ENCODE data around the gene CYP21A2. TPM values are rescaled to one million over a fixed set of nuclear protein-coding genes. Genes with fewer than 3 reads are reported as not detected.
"Not testable (repeated sequence)": the region's sequence is repeated elsewhere in the genome, so short reads cannot be mapped to it uniquely, and the experiment has no call there.

Gene CYP21A2
- total and polyA plus RNA-seq, 4 donors = 2.2 to 3.6 (median 2.3) TPM; not detected in 1

DNA sequence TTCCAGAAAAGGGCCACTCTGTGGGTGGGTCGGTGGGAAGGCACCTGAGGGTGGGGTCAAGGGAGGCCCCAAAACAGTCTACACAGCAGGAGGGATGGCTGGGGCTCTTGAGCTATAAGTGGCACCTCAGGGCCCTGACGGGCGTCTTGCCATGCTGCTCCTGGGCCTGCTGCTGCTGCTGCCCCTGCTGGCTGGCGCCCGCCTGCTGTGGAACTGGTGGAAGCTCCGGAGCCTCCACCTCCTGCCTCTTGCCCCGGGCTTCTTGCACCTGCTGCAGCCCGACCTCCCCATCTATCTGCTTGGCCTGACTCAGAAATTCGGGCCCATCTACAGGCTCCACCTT is 32.7 kb upstream of the CYP21A2 start:
- 62 to 78% methylated on average over 6 to 9 of the region's 9 CpGs for WGBS, 2 donors
- H3K4me3 ChIP-seq (ENCODE audit: low read length in 2 of 2); H3K4me1 ChIP-seq (ENCODE audit: control insufficient read depth in 1 of 2, insufficient read depth in 2 of 2, low read length in 2 of 2); H3K9me3 ChIP-seq (ENCODE audit: control insufficient read depth, low read length); H3K27ac ChIP-seq (ENCODE audit: low read depth in 1 of 2, low read length in 2 of 2); intact Hi-C loops (cut with DNase I); H3K36me3 ChIP-seq (ENCODE audit: control insufficient read depth in 1 of 2, insufficient read depth in 2 of 2, low read length in 1 of 2); H3K27me3 ChIP-seq (ENCODE audit: control insufficient read depth in 1 of 2, insufficient read depth in 2 of 2, low read length in 1 of 2); ATAC-seq (ENCODE audit: low FRiP score): not testable (repeated sequence)
- peak; percentile 37 to 49 for DNase-seq

DNA sequence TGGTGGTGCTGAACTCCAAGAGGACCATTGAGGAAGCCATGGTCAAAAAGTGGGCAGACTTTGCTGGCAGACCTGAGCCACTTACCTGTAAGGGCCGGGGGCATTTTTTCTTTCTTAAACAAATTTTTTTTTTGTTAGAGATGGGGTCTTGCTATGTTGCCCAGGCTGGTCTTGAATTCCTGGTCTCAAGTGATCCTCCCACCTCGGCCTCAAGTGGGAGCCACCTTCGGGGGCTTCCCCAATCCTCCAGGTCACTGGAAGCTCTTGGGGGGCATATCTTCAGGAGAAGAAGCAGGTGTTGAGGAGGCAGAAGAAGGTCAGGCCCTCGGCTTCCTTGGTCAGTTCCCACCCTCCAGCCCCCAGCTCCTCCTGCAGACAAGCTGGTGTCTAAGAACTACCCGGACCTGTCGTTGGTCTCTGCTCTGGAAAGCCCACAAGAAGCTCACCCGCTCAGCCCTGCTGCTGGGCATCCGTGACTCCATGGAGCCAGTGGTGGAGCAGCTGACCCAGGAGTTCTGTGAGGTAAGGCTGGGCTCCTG is 32.2 kb upstream of the CYP21A2 start:
- H3K9me3 ChIP-seq (ENCODE audit: control insufficient read depth, low read length); H3K27me3 ChIP-seq (ENCODE audit: control insufficient read depth in 1 of 2, insufficient read depth in 2 of 2, low read length in 1 of 2); H3K4me3 ChIP-seq (ENCODE audit: low read length in 2 of 2); ATAC-seq (ENCODE audit: low FRiP score); H3K27ac ChIP-seq (ENCODE audit: low read depth in 1 of 2, low read length in 2 of 2); H3K4me1 ChIP-seq (ENCODE audit: control insufficient read depth in 1 of 2, insufficient read depth in 2 of 2, low read length in 2 of 2); intact Hi-C loops (cut with DNase I); H3K36me3 ChIP-seq (ENCODE audit: control insufficient read depth in 1 of 2, insufficient read depth in 2 of 2, low read length in 1 of 2): not testable (repeated sequence)
- WGBS, 2 donors = 67 to 68% methylated on average over 8 of the region's 8 CpGs
- DNase-seq = peak; percentile 22 to 55

GRCh38 chr6:32007086-32007485 is 31.1 kb upstream of the CYP21A2 start:
- ATAC-seq (ENCODE audit: low FRiP score); H3K36me3 ChIP-seq (ENCODE audit: control insufficient read depth in 1 of 2, insufficient read depth in 2 of 2, low read length in 1 of 2); H3K27ac ChIP-seq (ENCODE audit: low read depth in 1 of 2, low read length in 2 of 2); H3K27me3 ChIP-seq (ENCODE audit: control insufficient read depth in 1 of 2, insufficient read depth in 2 of 2, low read length in 1 of 2); intact Hi-C loops (cut with DNase I); H3K4me1 ChIP-seq (ENCODE audit: control insufficient read depth in 1 of 2, insufficient read depth in 2 of 2, low read length in 2 of 2); H3K4me3 ChIP-seq (ENCODE audit: low read length in 2 of 2); H3K9me3 ChIP-seq (ENCODE audit: control insufficient read depth, low read length): not testable (repeated sequence)
- 65 to 77% methylated on average over 12 of the region's 12 CpGs for WGBS, 2 donors
- peak; percentile 26 to 50 for DNase-seq

- DNase-seq; H3K9me3 ChIP-seq (ENCODE audit: control insufficient read depth, low read length); H3K27me3 ChIP-seq (ENCODE audit: control insufficient read depth in 1 of 2, insufficient read depth in 2 of 2, low read length in 1 of 2); ATAC-seq (ENCODE audit: low FRiP score); H3K4me1 ChIP-seq (ENCODE audit: control insufficient read depth in 1 of 2, insufficient read depth in 2 of 2, low read length in 2 of 2); H3K36me3 ChIP-seq (ENCODE audit: control insufficient read depth in 1 of 2, insufficient read depth in 2 of 2, low read length in 1 of 2); H3K4me3 ChIP-seq (ENCODE audit: low read length in 2 of 2); H3K27ac ChIP-seq (ENCODE audit: low read depth in 1 of 2, low read length in 2 of 2); intact Hi-C loops (cut with DNase I): not testable (repeated sequence)
- no CpG with 5 or more reads among the region's 24 CpGs for WGBS, 2 donors
Measured at GRCh38 chr6:32008037-32008436, 30.2 kb upstream of the CYP21A2 start.

GRCh38 chr6:32008616-32009015 is 29.6 kb upstream of the CYP21A2 start:
- H3K27ac ChIP-seq (ENCODE audit: low read depth in 1 of 2, low read length in 2 of 2); ATAC-seq (ENCODE audit: low FRiP score); H3K36me3 ChIP-seq (ENCODE audit: control insufficient read depth in 1 of 2, insufficient read depth in 2 of 2, low read length in 1 of 2); H3K27me3 ChIP-seq (ENCODE audit: control insufficient read depth in 1 of 2, insufficient read depth in 2 of 2, low read length in 1 of 2); intact Hi-C loops (cut with DNase I); H3K4me3 ChIP-seq (ENCODE audit: low read length in 2 of 2); H3K9me3 ChIP-seq (ENCODE audit: control insufficient read depth, low read length); H3K4me1 ChIP-seq (ENCODE audit: control insufficient read depth in 1 of 2, insufficient read depth in 2 of 2, low read length in 2 of 2): not testable (repeated sequence)
- WGBS, 2 donors = 25 to 54% methylated on average over 5 to 7 of the region's 12 CpGs
- peak; percentile 29 to 40 for DNase-seq

GRCh38 chr6:32009537-32009936 is 28.7 kb upstream of the CYP21A2 start:
- intact Hi-C loops (cut with DNase I); ATAC-seq (ENCODE audit: low FRiP score); H3K9me3 ChIP-seq (ENCODE audit: control insufficient read depth, low read length); H3K4me1 ChIP-seq (ENCODE audit: control insufficient read depth in 1 of 2, insufficient read depth in 2 of 2, low read length in 2 of 2); H3K27ac ChIP-seq (ENCODE audit: low read depth in 1 of 2, low read length in 2 of 2); H3K36me3 ChIP-seq (ENCODE audit: control insufficient read depth in 1 of 2, insufficient read depth in 2 of 2, low read length in 1 of 2); H3K27me3 ChIP-seq (ENCODE audit: control insufficient read depth in 1 of 2, insufficient read depth in 2 of 2, low read length in 1 of 2); H3K4me3 ChIP-seq (ENCODE audit: low read length in 2 of 2): not testable (repeated sequence)
- DNase-seq = peak in 1 of 2 donors; percentile 55
- 60 to 83% methylated on average over 4 to 12 of the region's 12 CpGs for WGBS, 2 donors

DNA sequence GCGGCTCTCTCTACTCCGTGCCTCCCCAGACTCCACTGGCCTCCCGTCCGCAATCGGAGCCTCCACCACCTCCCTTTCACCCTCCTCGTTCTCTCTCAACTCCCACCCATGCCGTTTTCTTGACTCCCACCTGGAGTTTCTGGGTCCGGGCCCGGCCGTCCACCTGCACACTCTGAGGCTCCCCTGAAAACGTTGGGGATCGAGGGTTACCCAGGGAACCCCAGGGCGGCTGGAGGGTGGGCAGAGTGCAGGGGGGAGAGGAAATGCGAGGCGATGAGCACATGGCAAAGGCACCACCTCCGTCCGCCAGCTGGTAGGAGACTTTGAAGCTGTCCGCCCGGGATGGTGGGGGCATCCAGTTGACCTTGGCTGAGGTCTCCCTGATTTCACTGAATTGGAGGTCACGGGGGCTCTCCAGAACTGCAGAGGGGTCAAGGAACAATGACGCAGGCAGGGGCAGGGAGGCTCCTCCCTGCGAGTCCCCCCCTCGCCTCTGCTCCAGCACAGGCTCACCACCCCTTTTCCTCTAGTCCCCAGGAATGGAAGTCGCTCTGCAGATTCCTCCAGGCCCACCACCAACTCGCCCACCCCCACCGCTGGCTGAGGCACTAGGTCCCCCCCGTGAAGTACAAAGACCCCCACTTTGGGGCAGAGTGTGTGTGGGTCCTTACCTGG is 27.2 kb upstream of the CYP21A2 start:
- H3K27ac ChIP-seq (ENCODE audit: low read depth in 1 of 2, low read length in 2 of 2); intact Hi-C loops (cut with DNase I); ATAC-seq (ENCODE audit: low FRiP score); H3K4me3 ChIP-seq (ENCODE audit: low read length in 2 of 2); H3K36me3 ChIP-seq (ENCODE audit: control insufficient read depth in 1 of 2, insufficient read depth in 2 of 2, low read length in 1 of 2); H3K9me3 ChIP-seq (ENCODE audit: control insufficient read depth, low read length); H3K27me3 ChIP-seq (ENCODE audit: control insufficient read depth in 1 of 2, insufficient read depth in 2 of 2, low read length in 1 of 2); H3K4me1 ChIP-seq (ENCODE audit: control insufficient read depth in 1 of 2, insufficient read depth in 2 of 2, low read length in 2 of 2): not testable (repeated sequence)
- peak in 1 of 2 donors; percentile 21 for DNase-seq
- WGBS, 2 donors = 75 to 83% methylated on average over 12 to 19 of the region's 27 CpGs

- DNase-seq = peak; percentile 50 to 79
- intact Hi-C loops (cut with DNase I); H3K4me1 ChIP-seq (ENCODE audit: control insufficient read depth in 1 of 2, insufficient read depth in 2 of 2, low read length in 2 of 2); ATAC-seq (ENCODE audit: low FRiP score); H3K27me3 ChIP-seq (ENCODE audit: control insufficient read depth in 1 of 2, insufficient read depth in 2 of 2, low read length in 1 of 2); H3K4me3 ChIP-seq (ENCODE audit: low read length in 2 of 2); H3K27ac ChIP-seq (ENCODE audit: low read depth in 1 of 2, low read length in 2 of 2); H3K9me3 ChIP-seq (ENCODE audit: control insufficient read depth, low read length); H3K36me3 ChIP-seq (ENCODE audit: control insufficient read depth in 1 of 2, insufficient read depth in 2 of 2, low read length in 1 of 2): not testable (repeated sequence)
- 84 to 87% methylated on average over 16 to 17 of the region's 17 CpGs for WGBS, 2 donors
Measured at GRCh38 chr6:32012941-32013617, 25.1 kb upstream of the CYP21A2 start.

DNA sequence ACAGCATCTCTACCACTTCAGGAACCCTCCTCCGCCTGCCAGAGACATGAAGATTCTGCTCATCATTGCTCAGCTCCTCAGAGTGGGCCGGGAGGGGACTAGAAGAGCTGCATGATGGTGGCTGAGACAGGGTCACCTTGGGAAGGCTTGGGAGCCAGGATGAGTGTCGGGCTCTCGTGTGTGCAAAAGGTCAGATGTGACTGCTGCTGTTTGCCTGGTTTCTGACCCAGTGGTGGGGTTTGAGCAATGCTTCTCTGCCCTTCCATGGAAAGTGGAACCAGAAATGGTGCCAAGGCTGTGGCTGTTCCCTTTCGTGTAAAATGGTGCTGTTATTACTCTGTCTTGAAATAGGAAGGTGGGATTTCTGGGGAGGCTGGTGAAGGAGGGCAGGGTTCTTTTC is 24.5 kb upstream of the CYP21A2 start:
- H3K36me3 ChIP-seq (ENCODE audit: control insufficient read depth in 1 of 2, insufficient read depth in 2 of 2, low read length in 1 of 2); H3K27ac ChIP-seq (ENCODE audit: low read depth in 1 of 2, low read length in 2 of 2); H3K9me3 ChIP-seq (ENCODE audit: control insufficient read depth, low read length); ATAC-seq (ENCODE audit: low FRiP score); intact Hi-C loops (cut with DNase I); H3K4me1 ChIP-seq (ENCODE audit: control insufficient read depth in 1 of 2, insufficient read depth in 2 of 2, low read length in 2 of 2); DNase-seq; H3K4me3 ChIP-seq (ENCODE audit: low read length in 2 of 2); H3K27me3 ChIP-seq (ENCODE audit: control insufficient read depth in 1 of 2, insufficient read depth in 2 of 2, low read length in 1 of 2): not testable (repeated sequence)
- WGBS, 2 donors = no CpG with 5 or more reads among the region's 5 CpGs

Measured in aorta (tissue), 5 donors.